ENCODE measurements around the gene OLFML1. TPM values are rescaled to one million over a fixed set of nuclear protein-coding genes. Genes with fewer than 3 reads are reported as not detected.

The OLFML1 gene
- total RNA-seq, 1 experiment from 2014 or later: not detected

GRCh38 chr11:7445564-7445963, 39.7 kb upstream of the OLFML1 start:
- H4K20me1 ChIP-seq (ENCODE audit: low read length): no peaks in the 10 kb centered on the region
- no peak overlapping the region for H3K27ac ChIP-seq (ENCODE audit: low read length)
- no peak overlapping the region for H3K4me2 ChIP-seq (ENCODE audit: low read length)
- ATAC-seq (no peak), DNase-seq (no peak)
- no peaks in the 10 kb centered on the region for H3K27me3 ChIP-seq (ENCODE audit: low read length)
- intact Hi-C loops (cut with micrococcal nuclease): no loop called here
- H3K36me3 ChIP-seq (ENCODE audit: low read depth, low read length): no peaks in the 10 kb centered on the region
- no peaks in the 10 kb centered on the region for H3K9me3 ChIP-seq (ENCODE audit: low read length)
- H2AFZ ChIP-seq (ENCODE audit: low read length): no peak overlapping the region
- H3K79me2 ChIP-seq (ENCODE audit: low read length): no peaks in the 10 kb centered on the region
- no peaks in the 10 kb centered on the region for H3K4me1 ChIP-seq (ENCODE audit: insufficient read depth, low read length)
- POLR2A ChIA-PET (ENCODE audit: unreplicated experiment): no interaction called here
- H3K4me3 ChIP-seq (ENCODE audit: low read length): no peak overlapping the region
- CTCF ChIA-PET: no interaction called here
- no peaks in the 10 kb centered on the region for H3K9me2 ChIP-seq (replicated peaks; ENCODE audit: low read length)
- no peak for TF ChIP-seq EZH2phosphoT487 (IDR thresholded peaks at IDR 0.05; ENCODE audit: borderline replicate concordance, low read length)
- TF ChIP-seq EZH2 (IDR thresholded peaks at IDR 0.05; ENCODE audit: low read length, unreplicated experiment): no peak
- TF ChIP-seq CTCF (conservative IDR thresholded peaks at IDR 0.05; ENCODE audit: low read depth, low read length): no peak
- no peaks in the 10 kb centered on the region for H3F3A ChIP-seq (ENCODE audit: low read length, unreplicated experiment)
- BruUV-seq (replicated peaks): no TSS peak
- H3K9ac ChIP-seq (ENCODE audit: low read length): no peak overlapping the region

GRCh38 chr11:7448201-7448600, 37.1 kb upstream of the OLFML1 start:
- DNase-seq (no peak), ATAC-seq (no peak)
- H3K27ac ChIP-seq (ENCODE audit: low read length): no peak overlapping the region
- H3K4me2 ChIP-seq (ENCODE audit: low read length): no peak overlapping the region
- no peaks in the 10 kb centered on the region for H3K79me2 ChIP-seq (ENCODE audit: low read length)
- no TSS peak for BruUV-seq (replicated peaks)
- ChIA-PET POLR2A (ENCODE audit: unreplicated experiment) (no interaction called here), CTCF (no interaction called here)
- intact Hi-C loops (cut with micrococcal nuclease): no loop called here
- H3K4me1 ChIP-seq (ENCODE audit: insufficient read depth, low read length): no peaks in the 10 kb centered on the region
- H3K9ac ChIP-seq (ENCODE audit: low read length): no peak overlapping the region
- no peak overlapping the region for H2AFZ ChIP-seq (ENCODE audit: low read length)
- 0 out of 2 replicates have a peak, but pooled peaks have one; percentile 19 for TF ChIP-seq CTCF (conservative IDR thresholded peaks at IDR 0.05; ENCODE audit: low read depth, low read length)
- no peak for TF ChIP-seq EZH2phosphoT487 (IDR thresholded peaks at IDR 0.05; ENCODE audit: borderline replicate concordance, low read length)
- H3K36me3 ChIP-seq (ENCODE audit: low read depth, low read length): no peaks in the 10 kb centered on the region
- H3F3A ChIP-seq (ENCODE audit: low read length, unreplicated experiment): no peaks in the 10 kb centered on the region
- no peaks in the 10 kb centered on the region for H3K9me3 ChIP-seq (ENCODE audit: low read length)
- no peak overlapping the region for H3K4me3 ChIP-seq (ENCODE audit: low read length)
- no peaks in the 10 kb centered on the region for H3K27me3 ChIP-seq (ENCODE audit: low read length)
- no peaks in the 10 kb centered on the region for H3K9me2 ChIP-seq (replicated peaks; ENCODE audit: low read length)
- no peaks in the 10 kb centered on the region for H4K20me1 ChIP-seq (ENCODE audit: low read length)

- TF ChIP-seq CTCF (conservative IDR thresholded peaks at IDR 0.05; ENCODE audit: low read depth, low read length): no peak
- no peak for TF ChIP-seq EZH2 (IDR thresholded peaks at IDR 0.05; ENCODE audit: low read length, unreplicated experiment)
- no peak for TF ChIP-seq EZH2phosphoT487 (IDR thresholded peaks at IDR 0.05; ENCODE audit: borderline replicate concordance, low read length)
- H3K36me3 ChIP-seq (ENCODE audit: low read depth, low read length): no peaks in the 10 kb centered on the region
- H2AFZ ChIP-seq (ENCODE audit: low read length): no peak overlapping the region
- no peak overlapping the region for H3K9ac ChIP-seq (ENCODE audit: low read length)
- intact Hi-C loops (cut with micrococcal nuclease): no loop called here
- H3K9me3 ChIP-seq (ENCODE audit: low read length): no peaks in the 10 kb centered on the region
- no TSS peak for BruUV-seq (replicated peaks)
- H3K27me3 ChIP-seq (ENCODE audit: low read length): no peaks in the 10 kb centered on the region
- no peaks in the 10 kb centered on the region for H3K79me2 ChIP-seq (ENCODE audit: low read length)
- no peaks in the 10 kb centered on the region for H3K4me1 ChIP-seq (ENCODE audit: insufficient read depth, low read length)
- H4K20me1 ChIP-seq (ENCODE audit: low read length): no peaks in the 10 kb centered on the region
- H3K27ac ChIP-seq (ENCODE audit: low read length): no peak overlapping the region
- ATAC-seq: no peak
- POLR2A ChIA-PET (ENCODE audit: unreplicated experiment): no interaction called here
- H3K4me2 ChIP-seq (ENCODE audit: low read length): no peak overlapping the region
- H3K9me2 ChIP-seq (replicated peaks; ENCODE audit: low read length): no peaks in the 10 kb centered on the region
- no peak overlapping the region for H3K4me3 ChIP-seq (ENCODE audit: low read length)
- no peaks in the 10 kb centered on the region for H3F3A ChIP-seq (ENCODE audit: low read length, unreplicated experiment)
- DNase-seq: no peak
- CTCF ChIA-PET: no interaction called here
Observed at GRCh38 chr11:7449211-7449840, 36.0 kb upstream of the OLFML1 start.
